Testis (tissue), 3 donors: Measurements from ENCODE around the gene PPP1R14B. TPM values are rescaled to one million over a fixed set of nuclear protein-coding genes. Genes with fewer than 3 reads are reported as not detected.

ENCODE experiments used
- DNase-seq: peaks from one replicate; pipeline ENCODE4 v3.0.0-alpha.2; 2019
- H3K27ac ChIP-seq, 2 donors: fragments of 200-600 bp; sonication (generic); one replicate each; pipeline ENCODE4 v1.5.1; 2019
- H3K27me3 ChIP-seq: fragments of 200-600 bp; sonication (generic); one replicate; pipeline ENCODE4 v1.5.1; 2019
- H3K36me3 ChIP-seq: fragments of 200-600 bp; sonication (generic); one replicate; pipeline ENCODE4 v1.5.1; 2017; ENCODE audit warnings: low read depth; ENCODE audit errors: missing control alignments
- H3K4me1 ChIP-seq: fragments of 200-600 bp; sonication (generic); one replicate; pipeline ENCODE4 v1.5.1; 2019
- H3K4me3 ChIP-seq, 2 donors: fragments of 200-600 bp; sonication (generic); one replicate each; pipeline ENCODE4 v1.5.1; 2017 to 2019
- H3K9me3 ChIP-seq: fragments of 200-600 bp; sonication (generic); one replicate; pipeline ENCODE4 v1.5.1; 2017
- POLR2A ChIP-seq: fragments of 450-650 bp; IDR thresholded peaks from one replicate; pipeline ENCODE4 v1.6.1; 2017; ENCODE audit warnings: antibody characterized with exemption, mild to moderate bottlenecking, moderate library complexity
- WGBS, 2 donors: methylation state at CpG; one replicate each; pipeline ENCODE4 v1.1.5; 2018; 5-methylcytosine and 5-hydroxymethylcytosine counted together
- intact Hi-C: fragments of 100-400 bp; cut with DNase I; formaldehyde crosslinking; loops from one replicate; pipeline ENCODE4 v1.15.1; 2023; ENCODE audit warnings: low total_unique reads
- polyA plus RNA-seq: library from polyadenylated mRNA; stranded (reverse); fragments of 350-450 nt; fragmentation: Illumina TruSeq; extraction: RNeasy Lipid Tissue Mini Kit (QIAGEN cat#74804); gene quantifications from one replicate; pipeline ENCODE4 v1.2.3, GENCODE V29; 2014; ENCODE audit warnings: low read depth, low replicate concordance; ENCODE audit not compliant: insufficient read depth
- total RNA-seq, 2 donors: library from RNA; depleted of rRNA; stranded (reverse); fragments of >200 nt; gene quantifications; one replicate each; pipeline ENCODE4 v1.2.3, GENCODE V29; 2016
- TF ChIP-seq, protein P1 (sequence below), 3 experiments: fragments of 450-650 bp in 2 of 3; fragments of 200-600 bp in 1 of 3; sonication (generic) in 1 of 3; IDR thresholded peaks; one replicate each; pipeline ENCODE4 v1.5.1; 2016 to 2019; ENCODE audit warnings: antibody characterized with exemption in 3 of 3, mild to moderate bottlenecking in 2 of 3, moderate library complexity in 1 of 3

Gene PPP1R14B
- total and polyA plus RNA-seq, 3 donors from 2014 or later: 53.4 to 72.0 (median 67.3) TPM

DNA sequence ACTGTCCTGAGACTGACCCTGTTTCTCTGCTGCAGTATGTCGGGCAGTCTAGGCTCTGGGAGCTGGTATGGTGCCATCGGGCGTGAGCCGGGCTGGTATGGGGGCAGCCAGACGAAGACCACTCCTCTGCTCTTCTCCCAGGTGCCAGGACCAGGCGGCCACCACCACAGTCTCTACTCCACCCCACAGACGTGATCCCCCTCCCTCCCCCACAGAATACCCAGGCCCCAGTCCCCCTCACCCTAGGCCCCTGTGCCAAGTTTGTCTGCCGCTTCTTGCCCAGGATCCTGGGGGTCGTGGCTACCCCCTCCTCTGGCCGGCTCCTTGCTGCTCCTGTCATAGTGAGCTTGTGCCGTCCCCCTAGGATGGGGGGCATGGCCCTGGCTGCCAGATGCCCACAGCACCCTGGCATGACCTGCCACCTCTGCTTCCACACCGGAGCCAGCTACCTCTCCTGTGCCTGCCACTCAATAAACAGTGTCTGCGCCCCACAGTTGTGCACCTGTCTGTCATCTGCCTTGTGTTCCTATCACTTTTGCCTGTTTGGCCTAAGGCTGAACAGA is 42.3 kb upstream of the PPP1R14B start:
- no peaks in the 10 kb centered on the region for H3K36me3 ChIP-seq
- no peak for DNase-seq
- peaks cover 21% of the 10 kb centered on the region for H3K4me1 ChIP-seq
- intact Hi-C loops: no loop called here
- no peak overlapping the region for H3K4me3 ChIP-seq
- no peak overlapping the region for H3K27ac ChIP-seq
- WGBS, 2 donors: 94 to 95% methylated on average over 13 of the region's 13 CpGs
- H3K27me3 ChIP-seq: no peaks in the 10 kb centered on the region
- no peak for TF ChIP-seq POLR2A
- TF ChIP-seq, protein P1, sequence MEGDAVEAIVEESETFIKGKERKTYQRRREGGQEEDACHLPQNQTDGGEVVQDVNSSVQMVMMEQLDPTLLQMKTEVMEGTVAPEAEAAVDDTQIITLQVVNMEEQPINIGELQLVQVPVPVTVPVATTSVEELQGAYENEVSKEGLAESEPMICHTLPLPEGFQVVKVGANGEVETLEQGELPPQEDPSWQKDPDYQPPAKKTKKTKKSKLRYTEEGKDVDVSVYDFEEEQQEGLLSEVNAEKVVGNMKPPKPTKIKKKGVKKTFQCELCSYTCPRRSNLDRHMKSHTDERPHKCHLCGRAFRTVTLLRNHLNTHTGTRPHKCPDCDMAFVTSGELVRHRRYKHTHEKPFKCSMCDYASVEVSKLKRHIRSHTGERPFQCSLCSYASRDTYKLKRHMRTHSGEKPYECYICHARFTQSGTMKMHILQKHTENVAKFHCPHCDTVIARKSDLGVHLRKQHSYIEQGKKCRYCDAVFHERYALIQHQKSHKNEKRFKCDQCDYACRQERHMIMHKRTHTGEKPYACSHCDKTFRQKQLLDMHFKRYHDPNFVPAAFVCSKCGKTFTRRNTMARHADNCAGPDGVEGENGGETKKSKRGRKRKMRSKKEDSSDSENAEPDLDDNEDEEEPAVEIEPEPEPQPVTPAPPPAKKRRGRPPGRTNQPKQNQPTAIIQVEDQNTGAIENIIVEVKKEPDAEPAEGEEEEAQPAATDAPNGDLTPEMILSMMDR (IDR thresholded peaks at IDR 0.05): no peak
- no peaks in the 10 kb centered on the region for H3K9me3 ChIP-seq

DNA sequence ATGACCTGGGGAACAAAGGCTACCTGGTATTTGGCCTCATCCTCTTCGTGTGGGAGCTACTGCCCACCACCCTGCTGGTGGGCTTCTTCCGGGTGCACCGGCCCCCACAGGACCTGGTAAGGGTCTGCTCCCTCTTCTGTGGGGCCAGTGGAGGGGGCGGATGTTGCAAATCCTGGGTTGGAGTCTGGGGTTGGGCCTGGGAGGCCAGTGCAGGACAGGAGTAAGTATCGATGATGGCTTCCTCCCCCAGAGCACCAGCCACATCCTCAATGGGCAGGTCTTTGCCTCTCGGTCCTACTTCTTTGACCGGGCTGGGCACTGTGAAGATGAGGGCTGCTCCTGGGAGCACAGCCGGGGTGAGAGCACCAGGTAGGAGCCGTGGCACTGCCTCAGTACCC is 41.6 kb upstream of the PPP1R14B start:
- no peaks in the 10 kb centered on the region for H3K27me3 ChIP-seq
- no peak for DNase-seq
- TF ChIP-seq, protein P1 (IDR thresholded peaks at IDR 0.05): no peak
- TF ChIP-seq POLR2A: no peak
- H3K9me3 ChIP-seq: no peaks in the 10 kb centered on the region
- peaks cover 28% of the 10 kb centered on the region for H3K4me1 ChIP-seq
- intact Hi-C loops: no loop called here
- WGBS, 2 donors: 83 to 89% methylated on average over 4 to 9 of the region's 9 CpGs
- H3K4me3 ChIP-seq: no peak overlapping the region
- H3K27ac ChIP-seq: no peak overlapping the region
- H3K36me3 ChIP-seq: no peaks in the 10 kb centered on the region

DNA sequence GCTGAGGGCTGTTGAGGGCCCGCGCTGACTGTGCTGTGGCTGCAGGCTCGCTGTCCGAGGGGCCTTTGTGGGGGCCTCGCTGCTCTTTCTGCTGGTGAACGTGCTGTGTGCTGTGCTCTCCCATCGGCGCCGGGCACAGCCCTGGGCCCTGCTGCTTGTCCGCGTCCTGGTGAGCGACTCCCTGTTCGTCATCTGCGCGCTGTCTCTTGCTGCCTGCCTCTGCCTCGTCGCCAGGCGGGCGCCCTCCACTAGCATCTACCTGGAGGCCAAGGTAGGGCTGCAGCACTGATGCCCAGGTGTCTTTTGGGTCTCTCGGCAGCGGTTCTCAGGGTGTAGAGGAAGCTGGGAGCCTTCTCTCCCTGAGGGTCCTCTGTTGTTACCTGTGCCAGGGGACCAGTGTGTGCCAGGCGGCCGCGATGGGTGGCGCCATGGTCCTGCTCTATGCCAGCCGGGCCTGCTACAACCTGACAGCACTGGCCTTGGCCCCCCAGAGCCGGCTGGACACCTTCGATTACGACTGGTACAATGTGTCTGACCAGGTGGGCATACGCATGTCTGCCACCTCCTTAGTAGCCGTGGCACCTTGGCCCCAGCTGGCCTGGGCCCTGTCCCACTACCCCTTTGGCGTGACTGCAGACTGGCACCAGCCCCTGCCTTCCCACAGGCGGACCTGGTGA is 41.1 kb upstream of the PPP1R14B start:
- 94 to 95% methylated on average over 15 to 33 of the region's 33 CpGs for WGBS, 2 donors
- TF ChIP-seq, protein P1 (IDR thresholded peaks at IDR 0.05): no peak
- no peak for TF ChIP-seq POLR2A

DNA sequence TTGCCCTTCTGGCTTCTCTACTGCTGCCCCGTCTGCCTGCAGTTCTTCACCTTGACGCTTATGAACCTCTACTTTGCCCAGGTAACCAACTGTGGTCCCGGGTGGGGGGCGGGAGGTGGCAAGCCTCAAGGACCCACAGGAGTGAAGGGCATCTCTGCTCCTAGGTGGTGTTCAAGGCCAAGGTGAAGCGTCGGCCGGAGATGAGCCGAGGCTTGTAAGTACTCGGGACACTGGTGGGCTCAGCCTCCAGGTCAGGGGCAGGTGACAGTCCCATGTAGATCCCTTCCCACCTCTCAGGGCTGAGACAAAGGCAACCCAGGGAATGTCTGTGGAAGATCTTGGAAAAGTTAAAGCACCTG is 40.0 kb upstream of the PPP1R14B start:
- intact Hi-C loops: no loop called here
- peak overlapping the region in 1 of 2 donors; percentile 80 for H3K4me3 ChIP-seq
- peaks cover 23% of the 10 kb centered on the region for H3K4me1 ChIP-seq
- no peak overlapping the region for H3K27ac ChIP-seq
- WGBS, 2 donors: 55 to 57% methylated on average over 9 of the region's 9 CpGs
- no peaks in the 10 kb centered on the region for H3K36me3 ChIP-seq
- no peaks in the 10 kb centered on the region for H3K27me3 ChIP-seq
- no peaks in the 10 kb centered on the region for H3K9me3 ChIP-seq
- no peak for DNase-seq
- no peak for TF ChIP-seq POLR2A
- TF ChIP-seq, protein P1 (IDR thresholded peaks at IDR 0.05): no peak

More for the DNA sequence above, 41.1 kb upstream of the PPP1R14B start:
- Histone ChIP-seq H3K36me3 (no peaks in the 10 kb centered on the region), H3K27ac (no peak overlapping the region), H3K27me3 (no peaks in the 10 kb centered on the region), H3K9me3 (no peaks in the 10 kb centered on the region), H3K4me3 (no peak overlapping the region), H3K4me1 (peaks cover 31% of the 10 kb centered on the region)
- intact Hi-C loops: no loop called here
- no peak for DNase-seq
